GM18505 (cell line): ENCODE data around the gene ARMC9.

Source experiments
- ATAC-seq: cut with Tn5 transposase; IDR thresholded peaks from one replicate; pipeline ENCODE4 v1.9.1; 2021; ENCODE audit not compliant: unreplicated experiment
- POLR2A ChIP-seq: IDR thresholded peaks from 4 replicates; pipeline ENCODE4 v1.6.1; 2011; ENCODE audit warnings: borderline replicate concordance; ENCODE audit not compliant: insufficient read depth, insufficient read length; ENCODE audit errors: extremely low read depth

ARMC9 gene

DNA sequence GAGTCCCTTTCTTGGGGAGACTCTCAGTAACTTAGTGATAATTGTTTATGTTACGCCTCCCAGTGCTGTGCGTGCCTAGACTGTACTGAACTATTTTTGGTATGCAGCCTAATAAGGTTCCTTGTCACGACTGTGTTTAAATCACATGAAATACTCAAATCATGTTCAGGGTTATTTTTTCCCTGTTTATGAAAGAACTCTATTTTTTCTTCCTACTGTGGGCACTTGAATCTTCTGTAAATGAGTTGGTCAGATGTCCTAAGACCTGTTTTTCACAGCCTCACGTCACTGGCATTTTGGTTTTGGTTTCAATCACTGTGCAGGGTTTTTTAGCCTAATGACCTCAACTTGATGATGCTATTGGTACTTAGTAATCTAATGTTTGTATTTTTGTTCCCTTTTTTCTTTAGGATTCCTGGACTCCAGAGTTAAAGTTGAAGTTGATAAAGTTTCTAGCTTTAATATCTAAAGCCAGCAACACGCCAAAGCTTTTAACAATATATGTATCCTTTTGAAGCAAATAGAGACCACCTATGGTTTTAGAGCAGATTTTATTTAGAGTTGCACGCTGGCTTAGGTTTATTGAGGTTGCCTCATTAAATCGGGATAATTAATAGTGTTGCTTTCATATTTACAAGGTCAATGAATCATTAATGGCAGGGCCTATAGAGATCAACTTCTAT is 24.0 kb downstream of the ARMC9 start:
- no peak for TF ChIP-seq POLR2A
- peak; percentile 66 for ATAC-seq

DNA sequence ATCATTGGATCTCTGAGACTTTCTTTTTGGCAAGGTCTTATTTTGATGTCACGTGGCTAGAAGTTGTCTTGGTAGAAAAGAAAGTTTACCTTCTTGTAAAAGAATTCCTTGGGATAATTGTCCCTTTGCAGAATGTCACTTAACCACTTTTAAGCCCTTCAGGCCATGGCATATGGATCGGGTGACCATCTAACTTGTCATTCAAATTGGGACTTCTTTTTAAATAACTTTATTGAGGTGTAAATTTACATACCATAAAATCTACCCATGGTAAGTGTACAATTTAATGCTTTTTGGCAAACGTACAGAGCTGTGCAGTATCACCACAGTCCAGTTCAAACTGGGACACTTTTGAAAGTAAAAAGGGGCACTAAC is 24.6 kb downstream of the ARMC9 start:
- TF ChIP-seq POLR2A = no peak
- no peak for ATAC-seq

DNA sequence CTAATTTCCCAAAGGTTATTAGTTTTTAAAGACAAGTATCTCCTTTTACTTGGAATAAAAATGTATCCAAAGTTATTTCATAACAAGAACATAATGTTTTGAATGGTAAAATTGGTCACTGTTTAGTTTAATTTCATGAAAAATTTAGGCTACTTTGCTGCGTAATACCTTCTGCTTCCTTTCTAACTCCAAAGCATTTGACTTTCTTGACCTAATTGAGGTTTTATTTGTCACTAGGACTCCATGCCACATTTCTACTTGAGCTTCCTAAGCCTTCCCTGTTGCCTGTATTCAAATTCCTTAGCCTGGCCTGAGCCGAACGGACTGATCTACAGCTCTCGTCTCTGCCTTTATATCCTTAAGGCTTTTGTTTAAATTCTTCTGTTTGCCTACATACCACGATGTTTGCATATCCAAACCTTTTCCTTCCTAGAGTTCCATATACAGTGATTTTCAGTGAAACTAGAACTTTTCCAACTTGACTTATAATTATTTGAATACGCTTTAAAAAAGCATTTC is 25.1 kb downstream of the ARMC9 start:
- TF ChIP-seq POLR2A = no peak
- no peak for ATAC-seq

DNA sequence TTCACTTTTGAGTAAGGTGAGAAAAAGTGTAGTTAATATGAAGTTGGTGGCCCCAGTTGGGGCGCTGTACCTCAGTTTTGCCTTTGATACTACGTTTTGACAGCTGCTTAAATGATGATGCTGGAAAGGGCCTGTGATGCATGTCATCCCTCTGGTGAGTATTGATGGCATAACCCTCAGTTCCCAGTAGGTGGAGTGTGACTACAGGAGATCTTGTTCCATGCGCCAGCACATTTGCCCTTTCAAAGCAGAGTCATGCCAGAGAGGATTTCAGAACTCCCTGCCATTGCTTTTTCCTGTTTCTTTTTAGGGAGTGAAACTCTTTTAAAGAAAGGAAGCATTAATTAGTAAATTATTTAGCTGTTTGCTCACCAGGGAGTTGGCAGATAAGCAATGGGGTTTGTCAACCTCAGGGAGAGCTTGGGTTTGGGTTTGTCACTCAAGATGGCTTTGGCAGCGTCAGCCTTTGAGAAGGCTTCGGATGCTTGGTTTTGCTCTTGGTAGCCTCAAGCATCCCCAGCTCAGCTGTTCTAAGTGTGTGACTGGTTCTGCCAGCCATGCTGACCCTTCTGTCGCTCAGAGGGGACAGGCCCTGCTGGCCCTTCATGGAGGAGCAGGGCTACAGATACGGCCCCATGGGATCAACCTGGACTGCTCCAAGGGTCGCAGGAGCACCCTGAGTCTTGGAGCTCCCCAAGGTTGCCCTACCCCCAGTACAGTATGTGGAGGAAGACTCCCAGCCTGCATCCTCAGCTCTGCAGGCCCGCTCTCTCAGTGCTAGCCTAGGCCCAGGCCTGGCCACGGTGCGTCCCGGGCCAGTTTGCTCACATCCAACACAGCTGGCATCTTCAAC is 29.1 kb downstream of the ARMC9 start:
- peak; percentile 47 for ATAC-seq
- TF ChIP-seq POLR2A = no peak

DNA sequence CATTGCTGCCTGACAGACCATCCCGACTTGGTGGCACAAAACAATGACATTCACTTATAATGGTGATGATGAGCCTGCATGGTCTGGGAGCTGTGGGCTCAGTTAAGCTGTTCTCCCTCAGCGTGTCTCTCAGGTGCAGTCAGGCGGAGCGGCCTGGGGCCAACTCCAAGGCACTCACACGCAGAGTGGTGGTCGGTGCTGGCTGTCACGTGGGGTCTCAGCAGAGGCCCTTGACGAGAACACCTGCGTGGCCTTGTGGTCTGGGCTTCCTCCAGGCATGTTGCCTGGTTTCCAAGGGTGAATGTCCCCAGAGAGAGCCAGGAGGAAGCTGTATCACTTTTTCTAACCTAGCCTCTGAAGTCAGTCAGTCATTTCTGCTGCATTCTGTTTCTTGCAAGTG is 29.8 kb downstream of the ARMC9 start:
- peak; percentile 83 for ATAC-seq

DNA sequence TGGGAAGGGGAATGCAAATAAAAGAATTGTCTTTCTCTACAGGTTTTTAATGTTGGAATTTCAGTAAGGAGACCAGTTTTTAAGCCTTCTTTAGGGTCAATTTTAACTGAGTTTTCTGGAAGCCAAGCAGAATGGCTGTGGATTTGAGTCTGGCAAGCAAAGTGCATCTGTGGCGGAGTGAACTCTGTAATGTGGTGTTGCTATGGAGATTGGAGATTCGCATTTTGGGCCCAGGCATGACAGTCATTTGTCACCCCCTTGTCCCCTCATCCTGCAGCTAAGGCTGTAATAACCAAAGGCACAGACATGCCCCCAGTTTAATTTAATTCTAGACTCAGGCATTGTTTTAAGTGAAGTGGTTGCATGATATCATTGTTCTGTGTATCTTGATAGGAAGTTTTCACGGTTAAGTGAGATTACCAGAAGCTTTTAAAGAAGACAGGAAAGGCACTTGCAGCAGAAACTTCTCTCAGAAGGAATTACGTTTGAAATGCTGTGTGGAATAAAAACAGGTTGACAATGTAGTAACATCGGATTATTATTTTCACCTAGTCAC is 30.6 kb downstream of the ARMC9 start:
- TF ChIP-seq POLR2A = no peak
- ATAC-seq = no peak

More for the DNA sequence above, 29.8 kb downstream of the ARMC9 start:
- no peak for TF ChIP-seq POLR2A

DNA sequence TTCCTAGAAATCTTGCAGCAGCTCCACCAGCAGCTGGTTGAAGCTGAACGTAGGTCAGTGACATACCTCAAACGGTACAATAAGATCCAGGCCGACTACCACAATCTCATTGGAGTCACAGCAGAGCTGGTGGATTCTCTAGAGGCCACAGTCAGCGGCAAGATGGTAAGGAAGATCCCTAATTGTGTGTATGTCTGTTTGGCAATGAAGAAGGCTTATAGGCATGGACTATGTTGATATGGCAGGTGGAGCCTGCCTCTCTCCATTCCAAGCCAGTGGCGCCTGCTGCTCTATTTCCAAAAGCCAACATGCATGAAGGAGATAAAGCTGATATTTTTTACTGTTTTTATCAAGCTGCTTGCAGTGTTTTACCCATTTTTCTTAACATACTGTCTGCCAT is 36.8 kb downstream of the ARMC9 start:
- no peak for ATAC-seq
- TF ChIP-seq POLR2A = no peak

DNA sequence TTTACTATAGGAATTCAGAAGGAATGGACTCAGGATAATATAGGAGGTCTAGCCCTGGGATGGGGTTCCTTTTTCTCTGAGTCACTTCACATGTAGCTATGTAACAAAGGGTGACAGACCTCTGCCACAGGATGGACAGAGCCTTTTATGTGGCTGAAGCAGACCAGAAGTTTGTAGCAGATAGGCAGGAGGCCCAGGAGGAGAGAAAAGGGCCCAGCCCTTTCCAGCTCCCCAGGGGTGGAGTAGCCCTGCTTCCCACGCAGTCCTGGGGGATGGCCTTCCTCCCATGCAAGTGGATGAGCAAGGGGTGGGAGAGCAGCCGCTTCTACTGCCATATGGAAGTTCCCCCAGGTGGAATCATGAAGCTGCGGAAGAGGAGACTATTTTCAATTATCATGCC is 40.3 kb downstream of the ARMC9 start:
- ATAC-seq = no peak
- TF ChIP-seq POLR2A = no peak

DNA sequence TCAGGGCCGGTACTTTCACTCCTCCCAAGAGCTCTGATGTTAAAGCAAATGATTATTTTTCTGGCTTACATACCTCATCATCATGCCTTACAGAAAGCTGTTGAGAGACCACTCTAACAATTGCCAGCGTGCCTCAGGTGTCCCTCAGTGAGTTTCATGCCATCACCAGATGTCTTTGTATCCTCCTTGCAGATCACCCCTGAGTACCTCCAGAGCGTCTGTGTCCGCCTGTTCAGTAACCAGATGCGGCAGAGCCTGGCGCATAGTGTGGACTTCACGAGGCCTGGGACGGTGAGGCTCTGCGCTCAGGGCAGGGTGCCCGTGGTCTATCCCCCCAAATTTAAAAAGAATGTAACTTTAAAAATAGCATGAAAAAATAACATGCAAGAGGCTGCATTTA is 41.3 kb downstream of the ARMC9 start:
- no peak for TF ChIP-seq POLR2A
- no peak for ATAC-seq

DNA sequence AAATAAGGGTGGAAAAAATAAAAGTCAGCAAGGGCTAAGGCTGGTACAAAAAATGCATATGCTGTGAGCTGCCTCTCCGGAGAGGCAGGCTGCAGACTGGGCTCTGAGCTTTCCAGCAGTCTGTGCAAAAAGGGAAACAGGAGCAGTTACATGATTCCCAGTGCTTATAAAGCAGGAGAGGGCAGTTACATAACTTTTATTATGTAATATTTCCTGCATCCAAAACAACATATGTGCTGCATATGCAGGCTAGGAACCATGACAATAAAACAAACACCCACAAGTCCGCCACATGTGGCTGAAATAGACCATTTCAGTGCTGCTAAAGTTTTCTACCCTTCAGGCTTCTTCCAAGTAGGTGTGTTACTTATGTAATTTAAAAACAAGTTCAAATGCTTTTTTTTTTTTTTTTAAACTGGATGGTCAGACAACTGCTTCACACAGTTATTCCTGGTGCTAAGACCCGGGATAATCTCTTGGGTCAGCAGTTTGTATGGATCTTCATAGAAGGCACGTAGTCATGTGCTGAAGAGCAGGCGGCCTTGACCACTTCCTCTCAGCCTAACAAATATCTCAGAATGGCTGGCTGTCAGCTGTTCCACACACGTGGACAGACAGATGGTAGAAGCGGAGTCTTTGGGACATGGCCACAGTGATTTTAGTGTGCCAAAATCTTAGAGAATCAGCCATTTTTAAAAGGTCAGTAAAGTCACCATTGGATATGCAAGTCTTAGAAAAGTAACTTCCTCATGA is 43.5 kb downstream of the ARMC9 start:
- no peak for ATAC-seq
- TF ChIP-seq POLR2A = no peak

DNA sequence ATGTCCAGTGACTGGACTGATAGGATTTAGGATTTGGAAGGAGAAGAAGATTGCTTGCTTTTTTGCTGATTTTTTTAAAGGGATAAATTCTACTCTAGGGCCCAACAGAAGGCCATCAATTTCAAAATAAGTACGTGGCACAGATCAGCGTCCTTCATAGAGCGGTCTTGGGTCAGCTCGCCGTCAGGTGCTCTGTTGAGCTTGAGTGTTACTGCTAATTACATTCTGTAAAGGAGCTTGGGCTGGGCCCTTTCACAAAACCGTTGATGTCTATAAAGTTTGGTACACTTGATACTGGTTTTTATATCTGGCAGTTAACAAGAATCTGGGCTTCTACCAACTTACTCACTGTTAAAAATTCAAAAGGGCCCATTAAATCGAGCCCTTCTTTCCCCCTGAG is 45.4 kb downstream of the ARMC9 start:
- TF ChIP-seq POLR2A = no peak
- no peak for ATAC-seq

DNA sequence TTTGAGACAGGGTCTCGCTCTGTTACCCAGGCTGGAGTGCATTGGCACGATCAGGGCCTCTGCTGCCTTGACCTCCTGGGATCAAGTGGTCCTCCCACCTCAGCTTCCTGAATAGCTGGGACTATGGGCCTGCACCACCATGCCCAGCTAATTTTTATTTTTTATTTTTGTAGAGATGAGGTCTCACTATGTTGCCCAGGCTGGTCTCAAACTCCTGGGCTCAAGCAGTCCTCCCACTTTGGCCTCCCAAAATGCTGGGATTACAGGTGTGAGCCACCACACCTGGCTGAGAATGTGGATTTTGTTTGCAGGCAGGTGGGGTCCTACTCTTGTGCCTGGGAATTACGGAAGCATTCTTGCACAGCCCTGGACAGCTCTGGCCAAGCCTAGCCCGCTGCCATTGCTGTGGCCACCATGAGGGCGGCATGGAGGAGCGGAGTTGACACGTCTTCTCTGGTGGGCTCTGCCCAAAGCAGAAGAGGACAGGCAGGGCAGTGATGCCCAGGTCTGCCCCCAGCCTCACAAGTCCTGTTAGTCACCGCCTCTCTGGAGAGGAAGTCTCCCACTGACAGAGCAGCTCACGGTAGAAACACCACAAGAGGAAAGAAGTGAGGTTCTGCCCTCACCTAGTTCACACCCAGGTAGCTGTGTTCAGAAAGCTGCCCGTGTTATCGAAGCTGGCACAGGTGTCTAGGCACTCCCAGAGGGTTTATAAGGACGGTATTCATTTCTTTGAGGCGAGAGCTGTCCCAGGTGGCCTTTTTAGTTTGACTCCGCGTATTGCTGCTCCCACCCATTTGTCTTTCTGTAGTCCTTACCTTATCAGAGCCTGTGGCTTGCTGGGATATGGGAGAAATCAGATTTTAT is 46.2 kb downstream of the ARMC9 start:
- no peak for ATAC-seq
- TF ChIP-seq POLR2A = no peak
